ENCODE data around the gene POU4F3. TPM values are rescaled to one million over a fixed set of nuclear protein-coding genes. Genes with fewer than 3 reads are reported as not detected.

POU4F3 gene
- total and polyA plus RNA-seq, 2 of the 4 experiments (the other 2 are of a cell fraction), result 0.02 TPM; not detected in 1

DNA sequence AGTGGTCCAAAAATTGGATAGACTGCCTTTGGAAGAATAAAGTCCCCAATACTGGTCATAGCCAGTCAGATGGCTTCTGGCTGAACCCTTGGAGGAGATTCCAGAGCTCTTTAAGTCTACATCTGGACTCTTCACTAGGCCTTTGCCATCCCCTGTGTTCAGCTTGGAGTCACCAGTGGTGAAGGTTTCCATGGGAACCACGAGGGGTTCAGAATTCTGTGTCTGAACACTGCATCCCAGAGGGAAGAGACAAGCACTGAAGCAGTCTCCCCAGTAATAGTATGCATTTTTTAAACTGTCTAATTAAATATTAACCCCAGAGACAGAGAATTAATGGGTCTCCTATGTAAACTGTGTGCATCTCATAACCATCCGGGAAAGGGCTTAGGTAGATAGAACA lies 38.2 kb downstream of the POU4F3 start:
- no peak overlapping the region for H2BK5ac ChIP-seq (ENCODE audit: low read depth, low read length, poor library complexity, severe bottlenecking)
- H4K5ac ChIP-seq (ENCODE audit: low read depth, low read length), result no peak overlapping the region
- no peak overlapping the region for H3K4ac ChIP-seq (ENCODE audit: low read depth, low read length)
- H3K4me1 ChIP-seq (ENCODE audit: control insufficient read depth, insufficient read depth, low read length), result no peaks in the 10 kb centered on the region
- H2BK15ac ChIP-seq (ENCODE audit: low read depth, low read length), result no peak overlapping the region
- no peak overlapping the region for H3K56ac ChIP-seq (ENCODE audit: extremely low read depth, insufficient read depth, low read length)
- peaks cover 8% of the 10 kb centered on the region; the same call in 1 of the 2 replicates for H3K27me3 ChIP-seq (ENCODE audit: control insufficient read depth, insufficient read depth, low read length)
- in situ Hi-C loops (cut with MboI; ENCODE audit: low sequenced_read_pairs) (no loop called here), intact Hi-C loops (cut with micrococcal nuclease) (loop anchor here (10.0 kb wide), 1 partner anchor 62 kb away; no protein-coding TSS in a partner anchor), dilution Hi-C loops (cut with HindIII; ENCODE audit: low sequenced_read_pairs, unreplicated experiment) (no loop called here)
- no peak overlapping the region for H3K18ac ChIP-seq (ENCODE audit: low read depth, low read length)
- H2BK120ac ChIP-seq (ENCODE audit: low read depth, low read length), result no peak overlapping the region
- H3K79me1 ChIP-seq (ENCODE audit: low read depth in 1 of 2, low read length in 2 of 2), result no peaks in the 10 kb centered on the region
- ChIA-PET POLR2A (ENCODE audit: unreplicated experiment) (no interaction called here), CTCF (no interaction called here)
- H3K9me3 ChIP-seq (ENCODE audit: control insufficient read depth, insufficient read depth, low read length), result no peaks in the 10 kb centered on the region
- H3K27ac ChIP-seq (ENCODE audit: insufficient read depth, low read length), result no peak overlapping the region
- no peak overlapping the region for H3K23ac ChIP-seq (ENCODE audit: low read depth, low read length)
- TF ChIP-seq NFE2L2 (IDR thresholded peaks at IDR 0.05; ENCODE audit: low read depth, low read length) (no peak), RAD21 (IDR thresholded peaks at IDR 0.05; ENCODE audit: low read length) (no peak), SMC3 (IDR thresholded peaks at IDR 0.05; ENCODE audit: low read depth, low read length) (no peak), MAZ (IDR thresholded peaks at IDR 0.05; ENCODE audit: borderline replicate concordance, low read depth, low read length) (no peak), RCOR1 (IDR thresholded peaks at IDR 0.05; ENCODE audit: insufficient replicate concordance, low read length) (no peak), RFX5 (IDR thresholded peaks at IDR 0.05; ENCODE audit: low read depth, low read length) (no peak), MXI1 (IDR thresholded peaks at IDR 0.05; ENCODE audit: borderline replicate concordance, low read depth, low read length) (no peak), CEBPB (IDR thresholded peaks at IDR 0.05; ENCODE audit: low read depth, low read length) (no peak), BHLHE40 (IDR thresholded peaks at IDR 0.05; ENCODE audit: low read depth, low read length) (no peak)
- TF ChIP-seq, protein P1, sequence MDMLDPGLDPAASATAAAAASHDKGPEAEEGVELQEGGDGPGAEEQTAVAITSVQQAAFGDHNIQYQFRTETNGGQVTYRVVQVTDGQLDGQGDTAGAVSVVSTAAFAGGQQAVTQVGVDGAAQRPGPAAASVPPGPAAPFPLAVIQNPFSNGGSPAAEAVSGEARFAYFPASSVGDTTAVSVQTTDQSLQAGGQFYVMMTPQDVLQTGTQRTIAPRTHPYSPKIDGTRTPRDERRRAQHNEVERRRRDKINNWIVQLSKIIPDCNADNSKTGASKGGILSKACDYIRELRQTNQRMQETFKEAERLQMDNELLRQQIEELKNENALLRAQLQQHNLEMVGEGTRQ (IDR thresholded peaks at IDR 0.05; ENCODE audit: low read depth, low read length), result no peak
- H2AK5ac ChIP-seq (ENCODE audit: low read depth, low read length), result no peak overlapping the region
- no peak overlapping the region for H2AFZ ChIP-seq (replicated peaks; ENCODE audit: low read length, poor library complexity)
- WGBS, 2 experiments (ENCODE audit: extremely low coverage in 2 of 2, insufficient read length in 1 of 2), result no CpG with 5 or more reads among the region's 2 CpGs
- H3K14ac ChIP-seq (replicated peaks; ENCODE audit: low read depth, low read length), result no peak overlapping the region
- H3K9me1 ChIP-seq (ENCODE audit: insufficient read depth, low read length), result no peaks in the 10 kb centered on the region
- no peak overlapping the region for H2AK9ac ChIP-seq (replicated peaks; ENCODE audit: low read depth, low read length, poor library complexity)
- no peak for DNase-seq
- no peak overlapping the region for H4K8ac ChIP-seq (ENCODE audit: low read depth in 2 of 2, low read length in 2 of 2)
- no peak overlapping the region for H3K4me2 ChIP-seq (ENCODE audit: low read depth, low read length)
- no peak overlapping the region for H3K4me3 ChIP-seq (ENCODE audit: insufficient read depth, low read depth, low read length)
- H3K9ac ChIP-seq (ENCODE audit: low read depth, low read length), result no peak overlapping the region
- H4K20me1 ChIP-seq (ENCODE audit: insufficient read depth, low read length), result no peaks in the 10 kb centered on the region
- no TSS peak for BruUV-seq (replicated peaks)
- no peak overlapping the region for H2BK20ac ChIP-seq (ENCODE audit: low read depth, low read length)
- H4K91ac ChIP-seq (ENCODE audit: insufficient read depth, low read depth, low read length), result no peak overlapping the region
- no peak for ATAC-seq (ENCODE audit: low read depth)
- no peaks in the 10 kb centered on the region for H3K36me3 ChIP-seq (ENCODE audit: control insufficient read depth, insufficient read depth, low read length)

Data from IMR-90 (cell line).